ENCODE measurements around the gene SLC48A1. TPM values are rescaled to one million over a fixed set of nuclear protein-coding genes. Genes with fewer than 3 reads are reported as not detected.
A peak's percentile ranks its signal among the peaks of the same experiment; 100 is the strongest.

SLC48A1 gene
- total RNA-seq, 1 experiment from 2014 or later = 35.7 TPM

DNA sequence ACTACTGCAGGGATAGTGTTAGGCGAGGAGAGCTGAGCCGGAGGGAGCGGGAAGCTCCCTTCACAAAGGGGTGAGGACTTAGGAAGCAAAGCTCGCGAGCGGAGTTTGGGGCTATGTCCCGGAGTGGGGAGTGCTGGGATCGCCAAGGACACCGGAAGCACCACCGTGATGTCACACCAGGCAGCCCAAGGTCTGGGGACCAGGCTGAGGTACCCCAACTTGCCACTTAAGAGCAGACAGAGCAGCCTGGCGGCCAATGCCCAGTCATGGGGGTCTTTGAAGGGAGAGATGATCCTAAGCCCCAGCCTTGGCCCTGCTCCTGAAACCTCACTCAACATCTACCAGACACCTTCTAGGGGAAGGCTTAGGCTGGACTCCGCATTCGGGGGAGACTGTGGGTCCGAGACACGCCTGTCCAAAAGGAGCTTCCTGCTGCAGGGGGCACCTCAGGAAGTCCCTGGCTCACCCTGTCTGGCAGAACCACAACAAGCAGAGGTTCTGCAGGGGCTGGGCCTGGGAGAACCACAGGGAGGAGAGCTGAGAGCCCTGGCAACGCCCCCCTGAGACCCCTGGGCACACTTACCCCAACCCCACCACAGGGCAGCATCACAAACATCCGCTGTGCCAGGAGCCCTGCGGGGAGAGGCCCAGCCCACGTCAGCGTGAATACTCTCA, 17.8 kb downstream of the SLC48A1 start:
- DNase-seq (ENCODE audit: low spot score) = no peak

GRCh38 chr12:47791351-47791746, 18.3 kb downstream of the SLC48A1 start:
- DNase-seq (ENCODE audit: low spot score) = no peak

DNA sequence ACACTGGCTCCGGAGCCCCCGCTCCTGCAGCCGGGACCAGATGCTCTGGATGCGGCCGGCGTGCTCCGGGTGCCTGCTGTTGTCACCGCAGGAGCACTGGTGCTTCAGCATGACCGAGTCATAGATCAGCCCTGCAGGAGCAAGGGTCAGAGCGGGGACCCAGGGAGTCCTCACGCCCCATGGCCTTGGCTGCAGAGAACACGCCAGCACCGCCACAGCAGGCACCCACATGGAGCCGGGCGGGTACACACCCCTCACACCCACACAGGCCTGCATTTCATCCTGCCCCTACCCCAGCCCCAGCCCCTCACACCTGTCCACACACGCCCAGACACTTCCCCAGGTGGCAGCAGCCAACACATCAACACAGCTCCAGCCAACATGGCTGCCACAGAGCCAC, 18.8 kb downstream of the SLC48A1 start:
- no peak for DNase-seq (ENCODE audit: low spot score)

DNA sequence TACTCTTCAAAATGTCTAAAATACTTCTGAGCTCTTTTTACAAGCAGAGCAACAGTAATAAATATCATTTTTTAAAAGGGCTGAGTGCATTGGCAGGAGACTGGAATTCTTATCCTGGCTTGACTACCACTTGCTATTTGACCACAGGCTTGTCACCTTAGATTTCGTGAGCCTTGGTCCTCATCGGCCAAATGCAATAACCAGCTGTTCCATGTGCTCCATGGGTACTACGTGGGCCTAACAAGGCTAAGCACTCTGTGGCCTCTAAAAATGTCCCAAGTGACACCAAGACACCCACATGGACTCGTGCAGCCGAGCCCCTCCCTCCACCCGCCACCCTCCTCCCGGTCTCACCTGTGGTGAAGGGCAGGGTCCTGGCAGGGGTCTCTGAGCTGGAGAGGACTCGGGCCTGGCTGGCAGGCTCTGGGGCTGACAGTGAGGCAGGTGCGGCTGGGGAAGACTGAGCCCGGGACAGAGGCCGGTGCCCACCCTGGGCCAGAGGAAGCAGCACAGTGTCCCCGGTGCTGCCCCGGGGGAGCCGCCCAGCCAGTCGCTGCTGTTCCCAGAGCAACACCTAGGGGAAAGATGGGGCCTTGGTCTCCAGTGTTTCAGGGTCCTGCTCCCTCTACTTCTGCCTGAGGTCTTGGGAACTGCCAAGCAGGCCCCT, 20.1 kb downstream of the SLC48A1 start:
- DNase-seq (ENCODE audit: low spot score) = no peak

GRCh38 chr12:47794679-47795078, 21.6 kb downstream of the SLC48A1 start:
- DNase-seq (ENCODE audit: low spot score) = no peak

DNA sequence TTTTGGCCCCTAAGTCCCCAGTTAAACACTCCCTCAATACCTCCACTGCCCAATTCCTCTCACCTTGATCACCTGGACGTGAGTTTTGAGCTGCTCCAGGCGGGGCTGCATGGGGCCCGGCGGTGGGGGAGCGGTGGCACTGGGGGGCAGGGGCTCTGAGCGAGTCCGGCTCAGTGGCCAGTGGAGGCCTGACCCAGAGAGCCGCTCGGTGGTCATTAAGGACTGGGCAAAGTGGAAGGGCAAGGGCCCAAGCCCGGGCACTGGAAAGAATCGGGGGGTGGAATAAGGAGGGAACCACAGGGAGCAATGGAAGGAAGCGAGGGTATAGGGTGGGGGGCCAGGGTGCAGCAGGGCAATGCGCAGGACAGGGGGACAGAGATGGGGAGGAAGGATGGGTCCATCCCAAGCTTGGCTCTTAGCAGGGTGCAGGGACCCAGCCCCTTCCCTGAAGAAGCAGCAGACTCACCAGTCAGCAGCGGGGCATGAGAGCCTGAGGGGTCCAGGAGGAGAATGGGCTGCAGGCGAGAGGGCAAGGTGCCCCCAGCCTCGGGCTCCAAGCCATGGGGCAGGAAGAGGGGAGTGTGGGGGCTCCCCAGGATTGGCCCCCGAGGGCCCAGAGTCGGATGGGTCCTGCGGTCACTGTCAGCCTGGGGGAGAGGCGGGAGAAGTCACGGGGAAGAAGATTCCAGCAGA, 22.2 kb downstream of the SLC48A1 start:
- no peak for DNase-seq (ENCODE audit: low spot score)

GRCh38 chr12:47795814-47796411, 22.9 kb downstream of the SLC48A1 start:
- DNase-seq (ENCODE audit: low spot score) = no peak

DNA sequence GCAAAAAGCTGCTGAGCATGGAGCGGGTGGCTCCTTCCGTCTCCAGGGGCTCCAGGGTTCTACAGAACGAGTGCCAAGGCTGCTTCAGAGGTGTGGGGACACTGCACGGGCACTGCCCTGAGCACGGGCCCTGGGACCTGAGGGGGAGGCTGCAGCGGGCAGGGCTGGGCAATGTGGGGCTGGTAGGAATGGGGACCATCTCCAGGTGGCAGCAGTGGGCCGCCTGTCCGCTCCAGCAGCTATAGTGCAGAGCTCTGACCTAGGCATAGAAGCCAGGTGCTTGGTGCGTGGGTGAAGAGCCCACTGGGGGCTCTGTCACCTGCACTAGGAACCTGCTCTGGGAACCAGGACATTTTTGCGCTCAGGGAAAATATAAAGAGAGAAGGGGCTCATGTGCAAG, 24.4 kb downstream of the SLC48A1 start:
- DNase-seq (ENCODE audit: low spot score) = no peak

- no peak for DNase-seq (ENCODE audit: low spot score)
Observed at GRCh38 chr12:47798382-47798948, 25.4 kb downstream of the SLC48A1 start.

DNA sequence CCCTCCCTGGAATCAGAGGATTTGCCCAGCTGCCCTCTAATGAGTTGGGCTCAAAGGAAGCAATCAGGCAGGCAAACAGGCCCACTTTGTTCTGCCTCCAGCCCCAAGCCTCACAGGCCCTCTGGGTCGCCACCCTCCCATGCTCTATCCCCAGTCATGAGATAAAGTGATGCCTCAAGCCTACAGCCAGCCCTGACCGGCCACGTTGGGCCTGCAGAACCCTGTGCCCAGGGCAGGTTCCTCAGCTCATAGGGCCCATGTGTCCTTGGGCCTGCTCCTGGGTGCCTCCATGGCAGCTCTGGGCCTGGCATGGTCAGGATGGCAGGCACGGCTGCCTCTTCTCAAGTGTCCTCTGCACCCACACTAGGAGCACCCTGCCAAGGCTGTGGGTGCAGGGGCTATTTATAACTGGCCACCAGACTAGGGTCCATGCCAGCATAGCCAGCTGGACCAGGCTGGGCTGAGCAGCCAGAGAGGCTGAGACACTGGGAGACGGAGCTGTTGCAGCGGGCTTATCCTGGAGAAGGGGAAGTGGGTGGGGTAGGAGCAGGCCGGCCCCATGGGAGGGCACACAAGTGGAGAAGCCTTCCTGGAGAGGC, 26.4 kb downstream of the SLC48A1 start:
- no peak for DNase-seq (ENCODE audit: low spot score)

DNA sequence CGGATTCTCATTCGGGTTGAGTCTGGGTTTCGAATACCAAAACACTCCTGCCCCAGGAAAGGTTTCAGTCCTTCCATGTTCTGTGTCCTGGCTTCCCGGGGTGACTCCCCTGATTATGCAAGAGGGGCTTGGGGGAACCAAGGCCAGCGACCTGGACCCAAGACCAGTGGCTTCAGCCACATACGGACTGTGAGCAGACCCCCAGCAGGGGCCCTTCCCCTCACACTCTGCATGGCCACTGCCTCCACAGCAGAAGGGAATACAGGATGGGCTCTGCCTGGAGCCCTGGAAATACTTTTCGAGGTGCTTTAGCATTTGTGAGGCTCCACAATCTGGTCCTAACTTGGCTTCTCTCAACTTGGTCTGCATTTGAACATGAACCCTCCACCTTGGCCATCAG, 27.5 kb downstream of the SLC48A1 start:
- DNase-seq (ENCODE audit: low spot score) = no peak

GRCh38 chr12:47801170-47801903, 28.3 kb downstream of the SLC48A1 start:
- no peak for DNase-seq (ENCODE audit: low spot score)

GRCh38 chr12:47801904-47802246, 28.8 kb downstream of the SLC48A1 start:
- DNase-seq (ENCODE audit: low spot score) = no peak

DNA sequence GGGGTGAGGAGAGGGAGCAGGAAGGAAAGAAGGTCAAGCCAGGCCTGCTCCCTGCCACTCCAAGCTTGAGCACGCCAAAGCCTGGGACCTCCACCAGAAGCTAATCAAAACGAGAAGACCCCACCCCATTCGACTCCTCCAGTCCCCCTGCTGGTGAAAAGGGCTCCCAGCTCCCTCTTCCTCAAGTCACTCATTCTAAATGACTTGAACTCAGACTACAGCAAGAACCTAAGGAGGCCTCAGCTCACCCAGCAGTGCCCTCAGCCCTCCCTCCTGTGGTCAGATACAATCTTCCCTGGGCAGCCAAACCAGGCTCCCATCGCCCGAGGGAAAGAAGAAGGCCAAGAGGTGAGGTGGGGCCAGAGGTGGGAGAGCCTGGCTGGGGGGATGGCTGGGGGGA, 29.3 kb downstream of the SLC48A1 start:
- no peak for DNase-seq (ENCODE audit: low spot score)

DNA sequence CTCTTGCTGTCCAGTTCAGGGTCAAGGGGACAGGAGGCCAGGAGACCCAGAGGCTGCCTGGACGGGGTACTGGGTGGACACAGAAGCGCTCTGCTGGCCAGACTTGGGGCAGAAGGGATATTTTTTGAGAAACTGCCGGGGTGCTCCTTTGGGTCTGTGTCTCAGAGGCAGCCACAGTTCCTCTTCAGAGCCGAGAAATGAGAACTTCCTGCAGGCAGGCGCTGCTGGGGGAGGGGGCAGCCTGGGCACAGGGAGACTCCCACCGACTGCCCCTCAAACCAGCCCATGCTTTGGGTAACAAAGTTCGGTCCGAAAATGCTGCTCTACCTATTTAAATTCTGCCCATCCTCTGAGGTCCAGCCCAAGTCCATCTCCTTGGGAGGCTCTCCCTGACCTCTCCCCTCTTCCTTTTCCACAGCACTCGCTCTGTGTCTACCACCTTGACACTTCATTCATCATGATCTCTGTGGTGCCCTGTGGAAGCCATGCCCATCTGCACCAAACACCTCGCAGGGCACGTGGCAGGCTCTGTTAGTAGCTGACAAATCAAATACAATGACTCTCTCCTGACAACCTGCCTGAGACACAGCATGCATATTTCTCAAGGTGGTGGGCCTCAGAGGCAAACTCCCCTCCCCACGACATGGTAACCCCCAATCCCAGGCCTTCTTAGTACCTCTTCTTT, 30.3 kb downstream of the SLC48A1 start:
- no peak for DNase-seq (ENCODE audit: low spot score)

- DNase-seq (ENCODE audit: low spot score) = no peak
Observed at GRCh38 chr12:47804171-47804570, 31.1 kb downstream of the SLC48A1 start.

- no peak for DNase-seq (ENCODE audit: low spot score)
Observed at GRCh38 chr12:47805417-47805816, 32.4 kb downstream of the SLC48A1 start.

GRCh38 chr12:47807338-47807737, 34.3 kb downstream of the SLC48A1 start:
- DNase-seq (ENCODE audit: low spot score) = no peak

GRCh38 chr12:47808050-47808449, 35.0 kb downstream of the SLC48A1 start:
- DNase-seq (ENCODE audit: low spot score) = no peak

DNA sequence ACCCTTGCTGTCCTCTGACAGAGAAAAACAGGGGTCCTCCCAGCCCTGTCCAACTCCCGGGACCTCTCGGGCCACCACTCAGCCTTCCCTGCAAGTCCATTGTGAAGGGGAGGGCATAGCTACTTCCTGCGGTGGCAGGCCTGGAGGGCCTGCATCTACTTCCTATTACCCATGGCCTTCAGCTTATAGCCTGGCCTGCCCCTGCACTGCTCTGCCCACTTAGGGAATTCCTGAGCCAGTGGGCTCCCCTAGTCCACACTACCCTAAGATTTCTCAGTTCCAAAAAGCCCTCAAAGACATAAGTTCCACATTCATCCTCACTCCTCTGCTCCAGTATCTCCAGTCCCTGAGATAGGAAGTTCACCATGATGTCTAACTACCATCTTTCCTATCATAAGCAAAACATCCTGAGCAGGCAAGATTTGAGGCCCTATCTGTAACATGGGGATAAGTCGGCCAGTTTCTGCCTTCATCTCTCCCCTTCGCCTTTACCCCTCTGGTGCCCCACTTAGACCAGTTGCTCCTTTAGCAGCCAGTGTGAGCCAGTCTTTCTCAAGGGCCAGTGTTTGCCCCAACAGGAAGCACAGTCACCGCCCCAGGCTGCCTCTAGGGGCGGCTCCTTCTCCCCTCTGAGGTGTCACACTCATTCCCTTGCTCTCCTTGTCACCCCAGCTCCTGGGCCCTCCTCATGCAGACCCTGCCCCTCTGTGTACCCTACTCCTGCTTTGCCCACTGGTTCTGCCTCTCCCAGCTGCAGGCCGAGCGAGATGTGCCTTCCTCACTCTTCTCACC, 35.7 kb downstream of the SLC48A1 start:
- DNase-seq (ENCODE audit: low spot score) = peak; percentile 53

All from HT-29 (cell line).